DND-41 (cell line): Measurements from ENCODE around the gene DNER.

ENCODE experiments used
- EZH2 ChIP-seq: IDR thresholded peaks from 3 replicates; pipeline ENCODE4 v1.6.1; 2012; ENCODE audit warnings: borderline replicate concordance, low read depth, mild to moderate bottlenecking, moderate library complexity, low read length, inconsistent platforms; ENCODE audit not compliant: severe bottlenecking
- TF ChIP-seq, protein P1 (sequence below): IDR thresholded peaks from 2 replicates; pipeline ENCODE4 v1.5.1; 2012; ENCODE audit warnings: borderline replicate concordance, low read length, moderate library complexity, mild to moderate bottlenecking; ENCODE audit not compliant: poor library complexity, severe bottlenecking; ENCODE audit errors: extremely low read depth

DNA sequence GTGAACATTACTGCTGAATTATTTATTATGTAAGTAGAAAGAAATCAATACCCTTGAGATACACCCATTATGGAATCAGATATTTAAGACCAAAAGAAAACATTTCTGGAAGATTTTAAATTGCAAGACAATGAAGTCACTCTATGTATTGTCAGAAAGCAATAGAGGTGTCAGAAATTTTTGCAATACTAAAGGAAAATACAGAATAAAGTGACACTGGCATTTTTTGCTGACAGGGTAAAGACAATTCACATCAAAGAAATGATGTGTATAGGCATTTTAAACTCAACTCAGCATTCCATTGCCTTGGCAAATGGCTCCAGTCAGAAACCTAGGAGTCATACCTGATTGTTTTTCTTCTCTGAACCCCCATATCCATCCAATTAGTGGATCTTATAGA lies 252.2 kb downstream of the DNER start:
- TF ChIP-seq EZH2 = no peak
- TF ChIP-seq, protein P1, sequence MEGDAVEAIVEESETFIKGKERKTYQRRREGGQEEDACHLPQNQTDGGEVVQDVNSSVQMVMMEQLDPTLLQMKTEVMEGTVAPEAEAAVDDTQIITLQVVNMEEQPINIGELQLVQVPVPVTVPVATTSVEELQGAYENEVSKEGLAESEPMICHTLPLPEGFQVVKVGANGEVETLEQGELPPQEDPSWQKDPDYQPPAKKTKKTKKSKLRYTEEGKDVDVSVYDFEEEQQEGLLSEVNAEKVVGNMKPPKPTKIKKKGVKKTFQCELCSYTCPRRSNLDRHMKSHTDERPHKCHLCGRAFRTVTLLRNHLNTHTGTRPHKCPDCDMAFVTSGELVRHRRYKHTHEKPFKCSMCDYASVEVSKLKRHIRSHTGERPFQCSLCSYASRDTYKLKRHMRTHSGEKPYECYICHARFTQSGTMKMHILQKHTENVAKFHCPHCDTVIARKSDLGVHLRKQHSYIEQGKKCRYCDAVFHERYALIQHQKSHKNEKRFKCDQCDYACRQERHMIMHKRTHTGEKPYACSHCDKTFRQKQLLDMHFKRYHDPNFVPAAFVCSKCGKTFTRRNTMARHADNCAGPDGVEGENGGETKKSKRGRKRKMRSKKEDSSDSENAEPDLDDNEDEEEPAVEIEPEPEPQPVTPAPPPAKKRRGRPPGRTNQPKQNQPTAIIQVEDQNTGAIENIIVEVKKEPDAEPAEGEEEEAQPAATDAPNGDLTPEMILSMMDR = no peak
